Right atrium auricular region (tissue), 2 donors: ENCODE results near the gene TIPARP. TPM values are rescaled to one million over a fixed set of nuclear protein-coding genes. Genes with fewer than 3 reads are reported as not detected.

Experiments used
- DNase-seq: peaks from one replicate; pipeline ENCODE4 v3.0.0-alpha.2; 2019; ENCODE audit warnings: low spot score
- H3K27ac ChIP-seq, 2 donors: fragments of 200-600 bp; sonication (generic); 1 replicate in 1 of 2; 2 replicates in 1 of 2; pipeline ENCODE4 v1.5.1; 2016 to 2019
- H3K27me3 ChIP-seq, 2 donors: fragments of 200-600 bp; sonication (generic); one replicate each; pipeline versions ENCODE4 v1.5.1 to v1.6.0; 2017 to 2019
- H3K36me3 ChIP-seq: fragments of 200-600 bp; sonication (generic); one replicate; pipeline ENCODE4 v1.5.1; 2016
- H3K4me1 ChIP-seq, 2 donors: fragments of 200-600 bp; sonication (generic); one replicate each; pipeline versions ENCODE4 v1.5.1 to v1.6.0; 2017 to 2019
- H3K4me3 ChIP-seq, 2 donors: fragments of 200-600 bp; sonication (generic); 1 replicate in 1 of 2; 2 replicates in 1 of 2; pipeline ENCODE4 v1.5.1; 2017 to 2019; ENCODE audit warnings: mild to moderate bottlenecking in 1 of 2, moderate library complexity in 1 of 2
- H3K9me3 ChIP-seq, 2 donors: fragments of 200-600 bp; sonication (generic); one replicate each; pipeline ENCODE4 v1.5.1; 2019
- CTCF ChIP-seq, 2 donors: fragments of 200-600 bp; sonication (generic); IDR thresholded peaks; one replicate each; pipeline ENCODE4 v1.5.1; 2019; ENCODE audit warnings: antibody characterized with exemption in 2 of 2
- total RNA-seq, 2 donors: library from RNA; depleted of rRNA; stranded (reverse); fragments of >200 nt; gene quantifications; one replicate each; pipeline ENCODE4 v1.1.0, GENCODE V29; 2016

Gene TIPARP
- total RNA-seq, 2 donors from 2014 or later, result 39.9 to 47.2 TPM

- TF ChIP-seq CTCF (IDR thresholded peaks at IDR 0.05), result no peak
- Histone ChIP-seq H3K36me3 (peaks cover 47% of the 10 kb centered on the region), H3K4me3 (no peak overlapping the region), H3K4me1 (peaks cover 0 to 40% of the 10 kb centered on the region in 2 donors), H3K27me3 (no peaks in the 10 kb centered on the region), H3K27ac (no peak overlapping the region), H3K9me3 (no peaks in the 10 kb centered on the region)
- DNase-seq, result no peak
These were observed 20.1 kb downstream of the TIPARP start for GRCh38 chr3:156694536-156694935.

- Histone ChIP-seq H3K36me3 (peaks cover 47% of the 10 kb centered on the region), H3K27ac (no peak overlapping the region), H3K9me3 (no peaks in the 10 kb centered on the region), H3K27me3 (no peaks in the 10 kb centered on the region), H3K4me3 (no peak overlapping the region), H3K4me1 (no peaks in the 10 kb centered on the region)
- DNase-seq, result no peak
- no peak for TF ChIP-seq CTCF (IDR thresholded peaks at IDR 0.05)
These were observed 28.0 kb downstream of the TIPARP start for GRCh38 chr3:156702367-156702766.

GRCh38 chr3:156704370-156705036, 30.1 kb downstream of the TIPARP start:
- Histone ChIP-seq H3K27ac (no peak overlapping the region), H3K36me3 (peaks cover 41% of the 10 kb centered on the region), H3K27me3 (no peaks in the 10 kb centered on the region), H3K4me1 (no peaks in the 10 kb centered on the region), H3K9me3 (no peaks in the 10 kb centered on the region), H3K4me3 (no peak overlapping the region)
- DNase-seq, result no peak
- no peak for TF ChIP-seq CTCF (IDR thresholded peaks at IDR 0.05)

GRCh38 chr3:156705761-156706616, 31.6 kb downstream of the TIPARP start:
- H3K4me1 ChIP-seq, result no peaks in the 10 kb centered on the region
- peaks cover 53% of the 10 kb centered on the region for H3K36me3 ChIP-seq
- H3K9me3 ChIP-seq, result no peaks in the 10 kb centered on the region
- no peak for TF ChIP-seq CTCF (IDR thresholded peaks at IDR 0.05)
- no peak for DNase-seq
- no peak overlapping the region for H3K4me3 ChIP-seq
- H3K27me3 ChIP-seq, result no peaks in the 10 kb centered on the region
- H3K27ac ChIP-seq, result no peak overlapping the region

- Histone ChIP-seq H3K4me3 (no peak overlapping the region), H3K9me3 (no peaks in the 10 kb centered on the region), H3K27me3 (no peaks in the 10 kb centered on the region), H3K4me1 (no peaks in the 10 kb centered on the region), H3K27ac (no peak overlapping the region), H3K36me3 (peaks cover 53% of the 10 kb centered on the region)
- no peak for DNase-seq
- TF ChIP-seq CTCF (IDR thresholded peaks at IDR 0.05), result no peak
These were observed 33.2 kb downstream of the TIPARP start for GRCh38 chr3:156707588-156707987.
